Raji (cell line): Measurements from ENCODE around the gene TNRC6C.

Experiments used
- POLR2A ChIP-seq: IDR thresholded peaks from 2 replicates; pipeline ENCODE4 v1.6.1; 2011; ENCODE audit warnings: low read depth, low read length, control low read depth; ENCODE audit not compliant: insufficient read depth

Gene TNRC6C

GRCh38 chr17:78124836-78125137 lies 166.3 kb downstream of the TNRC6C start:
- no peak for TF ChIP-seq POLR2A

GRCh38 chr17:78125138-78125913 lies 166.8 kb downstream of the TNRC6C start:
- TF ChIP-seq POLR2A: no peak

GRCh38 chr17:78125976-78126894 lies 167.7 kb downstream of the TNRC6C start:
- no peak for TF ChIP-seq POLR2A

GRCh38 chr17:78126895-78127238 lies 168.4 kb downstream of the TNRC6C start:
- no peak for TF ChIP-seq POLR2A

- TF ChIP-seq POLR2A: peak; percentile 89
Observed at GRCh38 chr17:78127239-78127887, 168.9 kb downstream of the TNRC6C start.

- TF ChIP-seq POLR2A: no peak
Observed at GRCh38 chr17:78127888-78128550, 169.5 kb downstream of the TNRC6C start.

- TF ChIP-seq POLR2A: peak; percentile 60
Observed at GRCh38 chr17:78128551-78129350, 170.2 kb downstream of the TNRC6C start, which contains the start of gene TMC6. Gene TMC6 (minus strand): TSS chr17:78128755. CDS start chr17:78126832, 1,923 bp downstream.

GRCh38 chr17:78129351-78130089 lies 171.0 kb downstream of the TNRC6C start:
- peak; percentile 73 for TF ChIP-seq POLR2A

GRCh38 chr17:78130090-78130436 lies 171.6 kb downstream of the TNRC6C start:
- no peak for TF ChIP-seq POLR2A

- peak; percentile 90 for TF ChIP-seq POLR2A
Observed at GRCh38 chr17:78130437-78131101, 172.1 kb downstream of the TNRC6C start, which contains the start of gene TMC8. Gene TMC8 (plus strand): TSS chr17:78130771. CDS start chr17:78131589, 818 bp downstream.

- no peak; the same call in 1 of the 2 replicates for TF ChIP-seq POLR2A
Observed at GRCh38 chr17:78131172-78132083, 172.9 kb downstream of the TNRC6C start.

- TF ChIP-seq POLR2A: peak; percentile 74
Observed at GRCh38 chr17:78132084-78132676, 173.7 kb downstream of the TNRC6C start.

- no peak for TF ChIP-seq POLR2A
Observed at GRCh38 chr17:78132767-78133178, 174.3 kb downstream of the TNRC6C start.
